ENCODE results near the gene ATN1.

Gene ATN1

DNA sequence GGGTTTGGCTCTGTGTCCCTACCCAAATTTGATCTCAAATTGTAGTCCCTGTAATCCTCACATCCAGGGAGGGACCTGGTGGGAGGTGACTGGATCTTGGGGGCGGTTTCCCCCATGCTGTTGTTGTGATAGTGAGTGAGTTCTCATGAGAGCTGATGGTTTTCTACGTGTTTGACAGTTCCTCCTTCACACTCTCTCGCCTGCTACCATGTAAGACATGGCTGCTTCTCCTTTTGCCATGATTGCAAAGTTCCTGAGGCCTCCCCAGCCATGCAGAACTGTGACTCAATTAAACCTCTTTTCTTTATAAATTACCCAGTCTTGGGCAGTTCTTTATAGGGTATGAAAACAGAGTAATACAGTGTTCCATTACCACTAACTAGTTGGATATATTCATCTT, 33.4 kb upstream of the ATN1 start:
- peak overlapping the region; percentile 89 for H3K27ac ChIP-seq
- no peaks in the 10 kb centered on the region for H3K36me3 ChIP-seq
- H3K27me3 ChIP-seq: no peaks in the 10 kb centered on the region

DNA sequence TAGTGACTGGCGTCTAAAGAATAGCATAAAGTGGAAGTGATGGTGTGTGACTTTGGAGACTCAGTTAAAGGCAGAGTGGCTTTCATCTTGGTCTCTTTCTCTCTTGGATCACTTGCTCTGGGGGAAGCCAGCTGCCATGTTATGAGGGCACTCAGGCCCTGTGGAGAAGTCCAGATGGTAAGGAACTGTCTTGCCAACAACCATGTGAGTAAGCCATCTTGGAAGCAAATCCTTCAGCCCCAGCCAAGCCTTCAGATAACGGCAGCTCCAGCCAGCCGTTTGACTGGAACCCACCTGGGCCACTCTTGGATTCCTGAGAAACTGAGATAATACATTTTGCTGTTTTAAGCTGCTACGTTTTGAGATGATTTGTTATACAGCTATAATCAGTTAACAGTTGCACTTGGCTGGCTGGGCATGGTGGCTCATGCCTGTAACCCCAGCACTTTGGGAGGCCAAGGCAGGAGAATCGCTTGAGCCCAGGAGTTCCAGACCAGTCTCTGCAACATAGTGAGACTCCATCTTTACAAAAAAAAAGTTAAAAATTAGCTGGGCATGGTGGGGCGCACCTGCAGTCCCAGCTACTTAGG, 30.8 kb upstream of the ATN1 start:
- no peaks in the 10 kb centered on the region for H3K36me3 ChIP-seq
- no peak overlapping the region for H3K27ac ChIP-seq
- peaks cover 31 to 38% of the 10 kb centered on the region in 2 experiments for H3K4me1 ChIP-seq (ENCODE audit: control insufficient read depth in 1 of 2, insufficient read depth in 1 of 2, low read depth in 1 of 2, low read length in 1 of 2)
- TF ChIP-seq, protein P1, sequence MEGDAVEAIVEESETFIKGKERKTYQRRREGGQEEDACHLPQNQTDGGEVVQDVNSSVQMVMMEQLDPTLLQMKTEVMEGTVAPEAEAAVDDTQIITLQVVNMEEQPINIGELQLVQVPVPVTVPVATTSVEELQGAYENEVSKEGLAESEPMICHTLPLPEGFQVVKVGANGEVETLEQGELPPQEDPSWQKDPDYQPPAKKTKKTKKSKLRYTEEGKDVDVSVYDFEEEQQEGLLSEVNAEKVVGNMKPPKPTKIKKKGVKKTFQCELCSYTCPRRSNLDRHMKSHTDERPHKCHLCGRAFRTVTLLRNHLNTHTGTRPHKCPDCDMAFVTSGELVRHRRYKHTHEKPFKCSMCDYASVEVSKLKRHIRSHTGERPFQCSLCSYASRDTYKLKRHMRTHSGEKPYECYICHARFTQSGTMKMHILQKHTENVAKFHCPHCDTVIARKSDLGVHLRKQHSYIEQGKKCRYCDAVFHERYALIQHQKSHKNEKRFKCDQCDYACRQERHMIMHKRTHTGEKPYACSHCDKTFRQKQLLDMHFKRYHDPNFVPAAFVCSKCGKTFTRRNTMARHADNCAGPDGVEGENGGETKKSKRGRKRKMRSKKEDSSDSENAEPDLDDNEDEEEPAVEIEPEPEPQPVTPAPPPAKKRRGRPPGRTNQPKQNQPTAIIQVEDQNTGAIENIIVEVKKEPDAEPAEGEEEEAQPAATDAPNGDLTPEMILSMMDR (IDR thresholded peaks at IDR 0.05): no peak
- H3K4me3 ChIP-seq (ENCODE audit: low read depth in 1 of 2, low read length in 1 of 2): no peak overlapping the region
- no peaks in the 10 kb centered on the region for H3K9me3 ChIP-seq
- no peaks in the 10 kb centered on the region for H3K27me3 ChIP-seq

More for the DNA sequence above, 33.4 kb upstream of the ATN1 start:
- Histone ChIP-seq H3K4me1 (ENCODE audit: control insufficient read depth in 1 of 2, insufficient read depth in 1 of 2, low read depth in 1 of 2, low read length in 1 of 2) (peaks cover 40 to 46% of the 10 kb centered on the region in 2 experiments), H3K4me3 (ENCODE audit: low read depth in 1 of 2, low read length in 1 of 2) (no peak overlapping the region), H3K9me3 (no peaks in the 10 kb centered on the region)
- TF ChIP-seq, protein P1 (IDR thresholded peaks at IDR 0.05): no peak

DNA sequence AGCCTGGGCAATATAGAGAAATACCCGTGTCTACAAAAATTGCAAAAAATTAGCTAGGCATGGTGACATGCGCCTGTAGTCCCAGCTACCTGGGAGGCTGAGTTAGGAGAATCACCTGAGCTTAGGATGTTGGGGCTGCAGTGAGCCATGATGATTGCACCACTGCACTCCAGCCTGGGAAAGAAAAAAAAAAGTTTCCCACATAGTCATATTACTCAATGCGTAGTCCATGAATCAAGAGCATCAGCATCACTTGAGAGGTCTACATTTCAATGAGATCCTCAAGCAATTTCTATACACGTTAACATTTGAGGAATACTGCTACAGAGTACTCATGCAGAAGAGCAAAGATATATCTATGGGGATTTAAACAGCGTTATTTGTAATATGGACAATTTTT, 28.3 kb upstream of the ATN1 start:
- peak overlapping the region; percentile 60 for H3K27ac ChIP-seq
- TF ChIP-seq, protein P1 (IDR thresholded peaks at IDR 0.05): no peak
- H3K36me3 ChIP-seq: no peaks in the 10 kb centered on the region
- H3K27me3 ChIP-seq: no peaks in the 10 kb centered on the region
- no peak overlapping the region for H3K4me3 ChIP-seq (ENCODE audit: low read depth in 1 of 2, low read length in 1 of 2)
- peaks cover 31 to 36% of the 10 kb centered on the region in 2 experiments for H3K4me1 ChIP-seq (ENCODE audit: control insufficient read depth in 1 of 2, insufficient read depth in 1 of 2, low read depth in 1 of 2, low read length in 1 of 2)
- H3K9me3 ChIP-seq: no peaks in the 10 kb centered on the region

DNA sequence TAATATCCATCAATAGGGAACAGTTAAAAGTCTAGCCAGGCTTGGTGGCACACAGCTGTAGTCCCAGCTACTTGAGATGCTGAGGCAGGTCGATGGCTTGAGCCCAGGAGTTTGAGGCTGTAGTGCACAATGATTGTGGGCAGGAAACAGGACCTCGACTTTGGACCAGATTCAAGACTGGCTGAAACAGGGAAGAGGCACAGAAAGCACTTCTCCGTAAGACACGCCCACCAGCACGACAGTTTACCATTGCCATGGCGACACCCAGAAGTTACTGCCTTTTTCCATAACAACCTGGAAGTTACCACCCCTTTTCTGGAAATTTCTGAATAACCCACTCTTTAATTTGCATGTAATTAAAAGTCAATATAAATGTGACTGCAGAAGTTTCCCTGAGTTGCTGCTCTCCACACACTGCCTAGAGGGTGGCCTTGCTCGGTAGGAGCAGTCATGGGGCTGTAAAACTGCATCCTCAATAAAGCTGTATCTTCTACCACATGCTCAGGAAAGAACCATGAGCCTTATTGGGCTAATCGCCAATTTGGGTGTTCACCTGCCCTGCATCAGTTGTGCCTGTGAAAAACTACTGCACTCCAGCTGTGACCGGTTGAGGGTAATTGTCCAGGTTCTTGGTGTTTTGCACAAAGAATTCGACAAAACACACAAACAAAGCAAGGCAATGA, 27.8 kb upstream of the ATN1 start:
- TF ChIP-seq, protein P1 (IDR thresholded peaks at IDR 0.05): no peak
- Histone ChIP-seq H3K27ac (peak overlapping the region; percentile 60), H3K4me1 (ENCODE audit: control insufficient read depth in 1 of 2, insufficient read depth in 1 of 2, low read depth in 1 of 2, low read length in 1 of 2) (peaks cover 31 to 36% of the 10 kb centered on the region in 2 experiments), H3K27me3 (no peaks in the 10 kb centered on the region), H3K36me3 (no peaks in the 10 kb centered on the region), H3K9me3 (no peaks in the 10 kb centered on the region), H3K4me3 (ENCODE audit: low read depth in 1 of 2, low read length in 1 of 2) (peak overlapping the region in 1 of 2 experiments; percentile 19)

DNA sequence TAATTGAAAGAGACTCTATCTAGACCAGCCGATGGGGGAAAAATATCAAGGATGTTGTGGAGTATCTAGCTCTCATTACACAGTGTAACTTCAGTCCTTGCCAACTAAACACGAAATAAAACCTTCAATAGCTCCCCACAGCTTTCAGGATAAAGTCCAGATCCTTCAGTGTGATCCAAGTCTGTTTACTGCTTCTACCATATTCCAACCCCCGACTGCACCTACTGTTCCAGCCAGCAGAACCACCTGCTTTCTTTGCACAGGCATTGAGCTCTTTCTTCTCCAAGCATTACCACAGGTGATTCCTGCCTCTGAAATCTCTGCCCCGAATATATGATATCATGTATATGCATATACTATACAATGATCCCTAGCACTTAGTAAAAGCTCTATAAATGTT, 25.3 kb upstream of the ATN1 start:
- H3K36me3 ChIP-seq: no peaks in the 10 kb centered on the region
- no peak overlapping the region for H3K4me3 ChIP-seq (ENCODE audit: low read depth in 1 of 2, low read length in 1 of 2)
- H3K27me3 ChIP-seq: no peaks in the 10 kb centered on the region
- no peaks in the 10 kb centered on the region for H3K9me3 ChIP-seq
- TF ChIP-seq, protein P1 (IDR thresholded peaks at IDR 0.05): no peak
- no peak overlapping the region for H3K27ac ChIP-seq
- peaks cover 34 to 38% of the 10 kb centered on the region in 2 experiments for H3K4me1 ChIP-seq (ENCODE audit: control insufficient read depth in 1 of 2, insufficient read depth in 1 of 2, low read depth in 1 of 2, low read length in 1 of 2)
